NB4 (cell line): ENCODE data around the gene MB.

Source experiments
- MYC ChIP-seq: IDR thresholded peaks from 2 replicates; pipeline ENCODE4 v1.6.1; 2011; ENCODE audit warnings: low read depth, low read length
- POLR2A ChIP-seq: IDR thresholded peaks from 2 replicates; pipeline ENCODE4 v1.6.1; 2011; ENCODE audit warnings: mild to moderate bottlenecking; ENCODE audit not compliant: insufficient read length; ENCODE audit errors: extremely low read depth
- TF ChIP-seq, protein P1 (sequence below): IDR thresholded peaks from one replicate; pipeline ENCODE4 v1.5.1; 2012; ENCODE audit warnings: low read depth, low read length

DNA sequence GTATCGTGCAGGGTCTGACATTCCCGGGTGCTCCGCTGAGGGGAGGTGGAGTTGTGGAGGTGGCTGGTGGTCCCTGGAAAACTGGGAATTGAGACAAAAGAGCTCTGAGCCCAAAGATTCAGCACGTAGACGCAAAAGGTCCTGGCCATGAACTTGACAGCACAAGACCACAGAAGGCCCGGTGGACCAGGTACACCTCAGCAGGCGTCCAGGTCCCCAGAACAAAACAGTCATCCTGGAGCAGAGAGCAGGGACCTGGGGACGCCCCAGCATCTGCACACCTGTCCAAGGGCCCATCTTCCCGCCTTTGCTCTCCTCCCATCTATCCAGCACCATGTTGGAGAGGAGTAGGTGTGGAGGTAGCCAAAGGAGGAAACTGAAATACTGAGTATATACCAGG is 13.8 kb upstream of the MB start:
- TF ChIP-seq POLR2A (no peak), MYC (no peak)
- TF ChIP-seq, protein P1, sequence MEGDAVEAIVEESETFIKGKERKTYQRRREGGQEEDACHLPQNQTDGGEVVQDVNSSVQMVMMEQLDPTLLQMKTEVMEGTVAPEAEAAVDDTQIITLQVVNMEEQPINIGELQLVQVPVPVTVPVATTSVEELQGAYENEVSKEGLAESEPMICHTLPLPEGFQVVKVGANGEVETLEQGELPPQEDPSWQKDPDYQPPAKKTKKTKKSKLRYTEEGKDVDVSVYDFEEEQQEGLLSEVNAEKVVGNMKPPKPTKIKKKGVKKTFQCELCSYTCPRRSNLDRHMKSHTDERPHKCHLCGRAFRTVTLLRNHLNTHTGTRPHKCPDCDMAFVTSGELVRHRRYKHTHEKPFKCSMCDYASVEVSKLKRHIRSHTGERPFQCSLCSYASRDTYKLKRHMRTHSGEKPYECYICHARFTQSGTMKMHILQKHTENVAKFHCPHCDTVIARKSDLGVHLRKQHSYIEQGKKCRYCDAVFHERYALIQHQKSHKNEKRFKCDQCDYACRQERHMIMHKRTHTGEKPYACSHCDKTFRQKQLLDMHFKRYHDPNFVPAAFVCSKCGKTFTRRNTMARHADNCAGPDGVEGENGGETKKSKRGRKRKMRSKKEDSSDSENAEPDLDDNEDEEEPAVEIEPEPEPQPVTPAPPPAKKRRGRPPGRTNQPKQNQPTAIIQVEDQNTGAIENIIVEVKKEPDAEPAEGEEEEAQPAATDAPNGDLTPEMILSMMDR, result no peak
